ENCODE results near the gene CBLB.

Gene CBLB

GRCh38 chr3:105678017-105678416, 190.8 kb downstream of the CBLB start:
- DNase-seq = no peak

GRCh38 chr3:105676621-105677300, 192.1 kb downstream of the CBLB start:
- DNase-seq = no peak

- DNase-seq = no peak
Observed at GRCh38 chr3:105674437-105675065, 194.3 kb downstream of the CBLB start.

- DNase-seq = no peak
Observed at GRCh38 chr3:105672996-105673395, 195.8 kb downstream of the CBLB start.

- DNase-seq = no peak
Observed at GRCh38 chr3:105662306-105662705, 206.5 kb downstream of the CBLB start.

GRCh38 chr3:105661461-105661860, 207.4 kb downstream of the CBLB start:
- no peak for DNase-seq

GRCh38 chr3:105656651-105657504, 211.9 kb downstream of the CBLB start:
- no peak for DNase-seq

- no peak for DNase-seq
Observed at GRCh38 chr3:105653868-105654267, 214.9 kb downstream of the CBLB start.

- DNase-seq = no peak
Observed at GRCh38 chr3:105653166-105653565, 215.6 kb downstream of the CBLB start.

GRCh38 chr3:105649480-105649879, 219.3 kb downstream of the CBLB start:
- no peak for DNase-seq

GRCh38 chr3:105647047-105647446, 221.8 kb downstream of the CBLB start:
- no peak for DNase-seq

GRCh38 chr3:105639131-105639530, 229.7 kb downstream of the CBLB start:
- no peak for DNase-seq

GRCh38 chr3:105634708-105635107, 234.1 kb downstream of the CBLB start:
- DNase-seq = no peak

GRCh38 chr3:105629718-105630117, 239.1 kb downstream of the CBLB start:
- DNase-seq = no peak

GRCh38 chr3:105626739-105627138, 242.1 kb downstream of the CBLB start:
- no peak for DNase-seq

- no peak for DNase-seq
Observed at GRCh38 chr3:105622169-105622568, 246.6 kb downstream of the CBLB start.

- DNase-seq = no peak
Observed at GRCh38 chr3:105620236-105620635, 248.6 kb downstream of the CBLB start.

GRCh38 chr3:105619651-105620050, 249.2 kb downstream of the CBLB start:
- DNase-seq = no peak

- DNase-seq = no peak
Observed at GRCh38 chr3:105618556-105618955, 250.3 kb downstream of the CBLB start.

- DNase-seq = no peak
Observed at GRCh38 chr3:105616374-105617121, 252.3 kb downstream of the CBLB start.

- no peak for DNase-seq
Observed at GRCh38 chr3:105615814-105616213, 253.0 kb downstream of the CBLB start.

- no peak for DNase-seq
Observed at GRCh38 chr3:105614288-105615030, 254.4 kb downstream of the CBLB start.
